Measurements from ENCODE around the gene TAF6. TPM values are rescaled to one million over a fixed set of nuclear protein-coding genes. Genes with fewer than 3 reads are reported as not detected.

Gene TAF6
- total RNA-seq, 1 experiment from 2014 or later: 65.5 TPM

GRCh38 chr7:100072462-100072861 lies 46.7 kb downstream of the TAF6 start:
- no peak for DNase-seq (ENCODE audit: low spot score)

GRCh38 chr7:100071018-100071723 lies 48.0 kb downstream of the TAF6 start:
- DNase-seq (ENCODE audit: low spot score): no peak

GRCh38 chr7:100069991-100070390 lies 49.2 kb downstream of the TAF6 start:
- no peak for DNase-seq (ENCODE audit: low spot score)

GRCh38 chr7:100066953-100067352 lies 52.2 kb downstream of the TAF6 start:
- DNase-seq (ENCODE audit: low spot score): no peak

GRCh38 chr7:100065452-100066186 lies 53.5 kb downstream of the TAF6 start:
- DNase-seq (ENCODE audit: low spot score): no peak

- no peak for DNase-seq (ENCODE audit: low spot score)
These were observed 55.0 kb downstream of the TAF6 start for GRCh38 chr7:100064162-100064561.

- no peak for DNase-seq (ENCODE audit: low spot score)
These were observed 55.8 kb downstream of the TAF6 start for GRCh38 chr7:100063376-100063775.

- DNase-seq (ENCODE audit: low spot score): no peak
These were observed 57.5 kb downstream of the TAF6 start for GRCh38 chr7:100061518-100062193.

- no peak for DNase-seq (ENCODE audit: low spot score)
These were observed 59.9 kb downstream of the TAF6 start for GRCh38 chr7:100059251-100059739.

Small RNAs within 50 kb of the gene (small RNA-seq; reads per million reads assigned to genes)
- gene MIR106B (10.5 reads per million, percentile 88 among the genes with 10 or more reads in this experiment), gene MIR25 (175 reads per million, percentile 98 among the genes with 10 or more reads in this experiment), gene MIR93 (63.7 reads per million, percentile 96 among the genes with 10 or more reads in this experiment)

Other genes starting within 250 kb of the TAF6 start
- gene OR2AE1, start 242.3 kb downstream of the TAF6 start, total RNA-seq (2014; rRNA removed; shearing (Covaris generic)): 0.55 TPM in 1 of 2 replicates, not detected in the other
- gene TRIM4, start 199.8 kb downstream of the TAF6 start, total RNA-seq (2014; rRNA removed; shearing (Covaris generic)): 15.1 and 16.0 TPM in 2 replicates
- gene GJC3, start 189.7 kb downstream of the TAF6 start, total RNA-seq (2014; rRNA removed; shearing (Covaris generic)): not detected in 2 replicates
- gene AZGP1, start 143.3 kb downstream of the TAF6 start, total RNA-seq (2014; rRNA removed; shearing (Covaris generic)): 42.3 and 43.2 TPM in 2 replicates
- 22.5 and 32.1 TPM in 2 replicates for gene ZKSCAN1, start 103.8 kb downstream of the TAF6 start, total RNA-seq (2014; rRNA removed; shearing (Covaris generic))
- gene ZSCAN21, start 69.6 kb downstream of the TAF6 start, total RNA-seq (2014; rRNA removed; shearing (Covaris generic)): 7.7 and 7.9 TPM in 2 replicates
- 22.2 and 23.6 TPM in 2 replicates for gene ZNF3, start 37.6 kb downstream of the TAF6 start, total RNA-seq (2014; rRNA removed; shearing (Covaris generic))
- gene COPS6, start 30.4 kb downstream of the TAF6 start, total RNA-seq (2014; rRNA removed; shearing (Covaris generic)): 111 and 128 TPM in 2 replicates
- gene MCM7, start 18.0 kb downstream of the TAF6 start, total RNA-seq (2014; rRNA removed; shearing (Covaris generic)): 461 and 531 TPM in 2 replicates
- gene AP4M1, start 17.7 kb downstream of the TAF6 start, total RNA-seq (2014; rRNA removed; shearing (Covaris generic)): 36.8 and 38.1 TPM in 2 replicates
- 2.7 and 5.5 TPM in 2 replicates for gene CNPY4, start 276 bp upstream of the TAF6 start, total RNA-seq (2014; rRNA removed; shearing (Covaris generic))
- gene MBLAC1, start 7.6 kb upstream of the TAF6 start, total RNA-seq (2014; rRNA removed; shearing (Covaris generic)): 1.3 and 2.9 TPM in 2 replicates
- gene LAMTOR4, start 29.6 kb upstream of the TAF6 start, total RNA-seq (2014; rRNA removed; shearing (Covaris generic)): 310 and 344 TPM in 2 replicates
- gene TRAPPC14, start 39.4 kb upstream of the TAF6 start, total RNA-seq (2014; rRNA removed; shearing (Covaris generic)): 22.5 and 27.8 TPM in 2 replicates
- not detected in 2 replicates for gene GAL3ST4, start 49.3 kb upstream of the TAF6 start, total RNA-seq (2014; rRNA removed; shearing (Covaris generic))
- gene GPC2, start 58.0 kb upstream of the TAF6 start, total RNA-seq (2014; rRNA removed; shearing (Covaris generic)): 1.7 and 4.2 TPM in 2 replicates
- gene STAG3, start 58.6 kb upstream of the TAF6 start, total RNA-seq (2014; rRNA removed; shearing (Covaris generic)): 0.05 and 0.08 TPM in 2 replicates
- gene PVRIG, start 100.6 kb upstream of the TAF6 start, total RNA-seq (2014; rRNA removed; shearing (Covaris generic)): not detected in 2 replicates
- not detected in 2 replicates for gene SPDYE3, start 188.3 kb upstream of the TAF6 start, total RNA-seq (2014; rRNA removed; shearing (Covaris generic))
- 104 and 119 TPM in 2 replicates for gene PILRB, start 238.8 kb upstream of the TAF6 start, total RNA-seq (2014; rRNA removed; shearing (Covaris generic))